Thymus (tissue), 11 donors: ENCODE measurements around the gene GPX3. TPM values are rescaled to one million over a fixed set of nuclear protein-coding genes. Genes with fewer than 3 reads are reported as not detected.

Experiments
- DNase-seq, 9 donors: peaks; one replicate each; pipeline ENCODE4 v3.0.0-alpha.2; 2013; ENCODE audit warnings: low spot score in 9 of 9, low read depth in 6 of 9, missing footprints in 1 of 9
- H3K27ac ChIP-seq, 2 donors: one replicate each; pipeline ENCODE4 v1.5.1; 2013; ENCODE audit warnings: control low read depth in 1 of 2, low read depth in 1 of 2, low read length in 1 of 2, mild to moderate bottlenecking in 1 of 2, moderate library complexity in 1 of 2
- H3K27me3 ChIP-seq, 2 donors: one replicate each; pipeline ENCODE4 v1.5.1; 2013; ENCODE audit warnings: low read length in 1 of 2; ENCODE audit not compliant: control insufficient read depth in 2 of 2, insufficient read depth in 1 of 2
- H3K36me3 ChIP-seq, 2 donors: one replicate each; pipeline ENCODE4 v1.5.1; 2013; ENCODE audit warnings: low read length in 1 of 2, mild to moderate bottlenecking in 1 of 2, moderate library complexity in 1 of 2; ENCODE audit not compliant: control insufficient read depth in 2 of 2, insufficient read depth in 2 of 2
- H3K4me1 ChIP-seq, 2 donors: one replicate each; pipeline ENCODE4 v1.5.1; 2013; ENCODE audit warnings: low read length in 2 of 2; ENCODE audit not compliant: control insufficient read depth in 2 of 2, insufficient read depth in 2 of 2
- H3K4me3 ChIP-seq, 2 donors: one replicate each; pipeline ENCODE4 v1.5.1; 2013; ENCODE audit warnings: low read length in 2 of 2, control low read depth in 1 of 2, mild to moderate bottlenecking in 1 of 2
- H3K9me3 ChIP-seq, 2 donors: one replicate each; pipeline ENCODE4 v1.5.1; 2013; ENCODE audit warnings: low read length in 1 of 2, mild to moderate bottlenecking in 1 of 2; ENCODE audit not compliant: control insufficient read depth in 2 of 2, insufficient read depth in 1 of 2
- WGBS: extraction: QIAGEN DNeasy Blood & Tissue Kit; methylation state at CpG from one replicate; pipeline ENCODE4 v1.1.7; 2013; 5-methylcytosine and 5-hydroxymethylcytosine counted together
- polyA plus RNA-seq: library from polyadenylated mRNA; stranded (reverse); fragments of 200-250 nt; gene quantifications from one replicate; pipeline ENCODE4 v1.2.3, GENCODE V29; 2013
- total RNA-seq: library from RNA; stranded (reverse); fragments of 120-200 nt; gene quantifications from one replicate; pipeline ENCODE4 v1.2.4, GENCODE V29; 2013
- donor health status: healthy.

GPX3 gene
- total and polyA plus RNA-seq, 2 donors: 2.7 to 412 TPM

GRCh38 chr5:151019331-151019730 lies 1.1 kb upstream of the GPX3 start:
- Histone ChIP-seq H3K27ac (no peak overlapping the region), H3K27me3 (peaks cover 0 to 16% of the 10 kb centered on the region in 2 donors), H3K4me3 (no peak overlapping the region), H3K4me1 (peaks cover 2 to 17% of the 10 kb centered on the region in 2 donors), H3K36me3 (no peaks in the 10 kb centered on the region), H3K9me3 (no peaks in the 10 kb centered on the region)
- WGBS: 96% methylated on average over 2 of the region's 2 CpGs
- DNase-seq: no peak

GRCh38 chr5:151021746-151022145 lies 1.4 kb downstream of the GPX3 start:
- H3K36me3 ChIP-seq: peaks cover 0 to 3% of the 10 kb centered on the region in 2 donors
- H3K4me1 ChIP-seq: peaks cover 2 to 17% of the 10 kb centered on the region in 2 donors
- no peak overlapping the region for H3K4me3 ChIP-seq
- H3K27ac ChIP-seq: peak overlapping the region in 1 of 2 donors; percentile 9
- 96% methylated on average over 6 of the region's 6 CpGs for WGBS
- peaks cover 0 to 16% of the 10 kb centered on the region in 2 donors for H3K27me3 ChIP-seq
- DNase-seq: no peak
- H3K9me3 ChIP-seq: no peaks in the 10 kb centered on the region

- WGBS: 89% methylated on average over 7 of the region's 7 CpGs
- peaks cover 2 to 17% of the 10 kb centered on the region in 2 donors for H3K4me1 ChIP-seq
- peaks cover 3 to 4% of the 10 kb centered on the region in 2 donors for H3K36me3 ChIP-seq
- H3K9me3 ChIP-seq: no peaks in the 10 kb centered on the region
- H3K27ac ChIP-seq: no peak overlapping the region
- peaks cover 0 to 16% of the 10 kb centered on the region in 2 donors for H3K27me3 ChIP-seq
- no peak overlapping the region for H3K4me3 ChIP-seq
- no peak for DNase-seq
Measured at GRCh38 chr5:151022511-151023018, 2.2 kb downstream of the GPX3 start.

- WGBS: 97% methylated on average over 5 of the region's 5 CpGs
- no peak overlapping the region for H3K4me3 ChIP-seq
- peaks cover 0 to 16% of the 10 kb centered on the region in 2 donors for H3K27me3 ChIP-seq
- H3K4me1 ChIP-seq: peaks cover 2 to 17% of the 10 kb centered on the region in 2 donors
- H3K36me3 ChIP-seq: peaks cover 7 to 10% of the 10 kb centered on the region in 2 donors
- no peaks in the 10 kb centered on the region for H3K9me3 ChIP-seq
- H3K27ac ChIP-seq: no peak overlapping the region
- no peak for DNase-seq
Measured at GRCh38 chr5:151023047-151023615, 2.7 kb downstream of the GPX3 start.

- 93% methylated on average over 8 of the region's 8 CpGs for WGBS
- Histone ChIP-seq H3K9me3 (no peaks in the 10 kb centered on the region), H3K27ac (no peak overlapping the region), H3K27me3 (peaks cover 0 to 16% of the 10 kb centered on the region in 2 donors), H3K36me3 (peaks cover 13 to 15% of the 10 kb centered on the region in 2 donors), H3K4me1 (peaks cover 2 to 16% of the 10 kb centered on the region in 2 donors), H3K4me3 (no peak overlapping the region)
- no peak for DNase-seq
Measured at GRCh38 chr5:151023651-151024050, 3.3 kb downstream of the GPX3 start.

GRCh38 chr5:151024440-151025249 lies 4.3 kb downstream of the GPX3 start:
- Histone ChIP-seq H3K27me3 (peaks cover 0 to 16% of the 10 kb centered on the region in 2 donors), H3K4me1 (peaks cover 2 to 13% of the 10 kb centered on the region in 2 donors), H3K9me3 (no peaks in the 10 kb centered on the region), H3K36me3 (peaks cover 23 to 25% of the 10 kb centered on the region in 2 donors), H3K4me3 (no peak overlapping the region), H3K27ac (no peak overlapping the region)
- no peak for DNase-seq
- WGBS: 89% methylated on average over 7 of the region's 7 CpGs

- Histone ChIP-seq H3K27ac (no peak overlapping the region), H3K4me3 (no peak overlapping the region), H3K4me1 (peaks cover 2 to 11% of the 10 kb centered on the region in 2 donors), H3K27me3 (peaks cover 0 to 14% of the 10 kb centered on the region in 2 donors), H3K36me3 (peaks cover 28 to 30% of the 10 kb centered on the region in 2 donors), H3K9me3 (no peaks in the 10 kb centered on the region)
- WGBS: 99% methylated on average over 7 of the region's 7 CpGs
- no peak for DNase-seq
Measured at GRCh38 chr5:151025250-151025606, 4.8 kb downstream of the GPX3 start.

GRCh38 chr5:151026088-151026487 lies 5.7 kb downstream of the GPX3 start:
- Histone ChIP-seq H3K9me3 (no peaks in the 10 kb centered on the region), H3K27ac (no peak overlapping the region), H3K4me3 (no peak overlapping the region), H3K4me1 (peaks cover 2 to 3% of the 10 kb centered on the region in 2 donors), H3K27me3 (peaks cover 0 to 5% of the 10 kb centered on the region in 2 donors), H3K36me3 (peaks cover 36 to 37% of the 10 kb centered on the region in 2 donors)
- DNase-seq: no peak
- WGBS: 95% methylated on average over 9 of the region's 9 CpGs

GRCh38 chr5:151026679-151027078 lies 6.3 kb downstream of the GPX3 start:
- no peaks in the 10 kb centered on the region for H3K27me3 ChIP-seq
- H3K4me3 ChIP-seq: no peak overlapping the region
- WGBS: 96% methylated on average over 7 of the region's 7 CpGs
- peaks cover 42 to 43% of the 10 kb centered on the region in 2 donors for H3K36me3 ChIP-seq
- no peak overlapping the region for H3K27ac ChIP-seq
- H3K4me1 ChIP-seq: peaks cover 0 to 2% of the 10 kb centered on the region in 2 donors
- no peak for DNase-seq
- no peaks in the 10 kb centered on the region for H3K9me3 ChIP-seq
